ENCODE measurements around the gene SCRN2. TPM values are rescaled to one million over a fixed set of nuclear protein-coding genes. Genes with fewer than 3 reads are reported as not detected.

SCRN2 gene
- total and polyA plus RNA-seq, 4 experiments from 2014 or later = 15.7 to 30.5 (median 23.0) TPM

DNA sequence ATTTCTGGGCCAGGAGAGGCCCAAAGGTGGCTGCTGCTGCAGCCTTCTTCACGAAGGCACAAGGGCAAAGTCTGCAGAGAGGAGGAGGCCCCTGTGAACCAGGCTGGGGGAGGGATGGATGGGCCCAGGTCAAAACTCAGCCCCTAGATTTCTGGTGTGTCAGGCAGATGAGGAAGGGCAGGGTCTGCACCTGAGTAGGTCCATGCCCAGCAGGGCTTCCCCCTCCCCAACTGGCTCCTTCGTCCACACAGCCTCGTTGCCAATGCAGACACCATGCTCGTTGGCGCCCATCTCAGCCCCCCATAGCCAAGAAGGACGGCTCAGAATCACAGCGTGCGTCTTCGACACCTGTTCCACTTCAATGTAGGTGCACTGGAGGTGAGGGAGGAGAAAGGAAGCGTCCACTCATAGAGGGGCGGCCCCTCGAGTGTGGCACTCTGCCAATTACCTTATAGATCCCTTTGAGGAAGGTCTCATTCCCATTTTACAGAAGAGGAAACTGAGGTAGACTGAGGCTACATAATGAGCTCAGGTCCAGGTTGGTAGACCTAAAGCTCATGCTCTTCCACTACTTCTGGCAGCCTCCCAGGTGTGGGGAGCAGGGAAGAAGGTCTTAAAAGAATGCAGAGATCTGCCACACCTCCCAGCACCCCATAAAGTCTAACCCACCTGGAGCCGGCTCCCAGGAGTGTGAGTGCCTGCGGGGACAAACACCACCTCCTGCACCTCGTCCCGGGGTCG is 902 bp downstream of the SCRN2 start:
- peak overlapping the region; percentile 88 for H3K4me3 ChIP-seq (ENCODE audit: low read length in 2 of 2)
- peaks cover 5% of the 10 kb centered on the region for H3K36me3 ChIP-seq (ENCODE audit: insufficient read depth, low read length)
- H3K4me1 ChIP-seq (ENCODE audit: insufficient read depth, low read length) = peaks cover 35% of the 10 kb centered on the region
- no peak for DNase-seq
- peaks cover 11% of the 10 kb centered on the region for H3K27me3 ChIP-seq (ENCODE audit: insufficient read depth, low read length)
- H3K27ac Mint-ChIP-seq = peak overlapping the region in 5 of 7 donors; percentile 69 to 95 (median 79)
- H3K9me3 Mint-ChIP-seq = no peaks in the 10 kb centered on the region
- peaks cover 4 to 9% of the 10 kb centered on the region in 2 donors for H3K27me3 Mint-ChIP-seq
- ChIA-PET CTCF (ENCODE audit: partially characterized antibody) (interaction anchor here (1.3 to 20.5 kb wide), 11 partner anchors 10 to 177 kb away, joined by 4 to 562 read pairs (median 12); partner anchors contain the start of genes LRRC46, MRPL10, OSBPL7 and SP2), POLR2A (ENCODE audit: partially characterized antibody) (interaction anchor here (0.7 to 18.7 kb wide), 5 partner anchors 9 to 52 kb away, joined by 3 to 271 read pairs (median 19); partner anchors contain the start of genes LRRC46, MRPL10, OSBPL7 and SP2)
- H3K4me1 Mint-ChIP-seq = peaks cover 13 to 49% (median 36%) of the 10 kb centered on the region in 4 donors
- no peaks in the 10 kb centered on the region for H3K9me3 ChIP-seq (ENCODE audit: control insufficient read depth in 1 of 2, low read length in 2 of 2)
- H3K27ac ChIP-seq (ENCODE audit: low read depth, low read length) = peak overlapping the region; percentile 65
- peaks cover 0 to 3% of the 10 kb centered on the region in 2 donors for H3K36me3 Mint-ChIP-seq
- intact Hi-C loops (cut with micrococcal nuclease) = loop anchor here (1.0 to 2.0 kb wide), 2 partner anchors 9 to 63 kb away; partner anchors contain the start of genes LRRC46 and MRPL10
- peak overlapping the region; percentile 89 to 97 (median 93) for H3K4me3 Mint-ChIP-seq

DNA sequence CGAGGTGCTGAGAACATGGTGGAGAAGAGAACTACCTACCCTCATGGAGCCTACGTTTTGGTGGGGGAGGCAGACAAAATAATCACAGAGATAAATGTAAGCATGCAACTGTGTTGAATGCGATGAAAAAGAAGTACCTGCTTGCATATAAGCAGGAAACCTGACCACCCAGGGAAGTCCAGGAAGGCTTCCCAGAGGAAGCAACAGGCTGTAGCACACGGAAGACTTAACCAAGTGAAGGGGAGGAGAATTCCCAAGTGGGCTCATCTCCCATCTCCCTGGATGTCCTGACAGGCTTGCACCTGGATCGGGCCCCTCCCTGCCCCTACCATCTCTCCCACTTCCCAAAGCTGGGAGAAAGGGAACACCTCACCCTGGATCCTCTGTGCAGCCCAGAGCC is 2.0 kb downstream of the SCRN2 start:
- Histone ChIP-seq H3K27ac (ENCODE audit: low read depth, low read length) (no peak overlapping the region), H3K4me3 (ENCODE audit: low read length in 2 of 2) (no peak overlapping the region), H3K27me3 (ENCODE audit: insufficient read depth, low read length) (peaks cover 5% of the 10 kb centered on the region), H3K36me3 (ENCODE audit: insufficient read depth, low read length) (peaks cover 5% of the 10 kb centered on the region), H3K9me3 (ENCODE audit: control insufficient read depth in 1 of 2, low read length in 2 of 2) (no peaks in the 10 kb centered on the region), H3K4me1 (ENCODE audit: insufficient read depth, low read length) (peaks cover 46% of the 10 kb centered on the region)
- peaks cover 0 to 3% of the 10 kb centered on the region in 2 donors for H3K36me3 Mint-ChIP-seq
- no peaks in the 10 kb centered on the region for H3K9me3 Mint-ChIP-seq
- no peak overlapping the region for H3K27ac Mint-ChIP-seq
- DNase-seq = no peak
- ChIA-PET CTCF (ENCODE audit: partially characterized antibody) (interaction anchor here (2.6 to 20.5 kb wide), 2 partner anchors 9 to 48 kb away, joined by 31 to 562 read pairs; partner anchors contain the start of genes LRRC46, MRPL10 and SP2), POLR2A (ENCODE audit: partially characterized antibody) (interaction anchor here (3.1 to 18.7 kb wide), 2 partner anchors 8 to 53 kb away, joined by 55 to 271 read pairs; partner anchors contain the start of genes LRRC46, MRPL10 and SP2)
- H3K4me1 Mint-ChIP-seq = peaks cover 23 to 60% (median 47%) of the 10 kb centered on the region in 4 donors
- intact Hi-C loops (cut with micrococcal nuclease) = no loop called here
- peak overlapping the region in 5 of 8 donors; percentile 17 to 52 (median 25) for H3K4me3 Mint-ChIP-seq
- peaks cover 0 to 4% of the 10 kb centered on the region in 2 donors for H3K27me3 Mint-ChIP-seq

DNA sequence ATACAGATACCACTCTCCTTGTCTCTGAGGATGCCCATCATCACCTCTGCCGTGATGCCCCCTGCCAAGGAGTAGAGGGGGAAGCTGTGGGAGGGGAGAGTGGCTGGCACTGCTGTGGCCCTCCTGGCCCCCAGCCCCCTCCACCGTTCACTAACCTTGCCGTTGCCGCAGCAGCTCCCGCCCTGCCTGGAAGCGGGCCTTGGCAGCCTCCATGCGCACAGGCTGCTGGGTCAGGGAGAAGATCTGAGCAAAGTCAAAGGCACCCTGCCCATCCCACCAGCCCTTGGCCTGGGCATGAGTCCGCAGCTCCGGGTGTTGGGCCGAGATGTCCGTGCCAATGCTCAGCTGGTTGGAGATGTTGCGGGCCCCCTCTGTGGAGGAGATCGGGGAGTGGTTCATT is 2.4 kb downstream of the SCRN2 start:
- Mint-ChIP-seq H3K27me3 (peaks cover 0 to 4% of the 10 kb centered on the region in 2 donors), H3K27ac (no peak overlapping the region), H3K36me3 (peaks cover 0 to 3% of the 10 kb centered on the region in 2 donors), H3K4me3 (peak overlapping the region in 3 of 8 donors; percentile 20 to 52 (median 25)), H3K9me3 (peaks cover 0 to 2% (median 0%) of the 10 kb centered on the region in 8 donors), H3K4me1 (peaks cover 25 to 63% (median 50%) of the 10 kb centered on the region in 4 donors)
- DNase-seq = no peak
- POLR2A ChIA-PET (ENCODE audit: partially characterized antibody) = interaction anchor here (18.7 kb wide), 1 partner anchor 54 kb away, joined by 271 read pairs; the partner anchor contains the start of gene SP2
- Histone ChIP-seq H3K27me3 (ENCODE audit: insufficient read depth, low read length) (peaks cover under 1% of the 10 kb centered on the region), H3K4me1 (ENCODE audit: insufficient read depth, low read length) (peaks cover 50% of the 10 kb centered on the region), H3K4me3 (ENCODE audit: low read length in 2 of 2) (no peak overlapping the region), H3K27ac (ENCODE audit: low read depth, low read length) (no peak overlapping the region), H3K36me3 (ENCODE audit: insufficient read depth, low read length) (peaks cover 5% of the 10 kb centered on the region), H3K9me3 (ENCODE audit: control insufficient read depth in 1 of 2, low read length in 2 of 2) (no peaks in the 10 kb centered on the region)
- CTCF ChIA-PET (ENCODE audit: partially characterized antibody) = interaction anchor here (20.5 kb wide), 1 partner anchor 49 kb away, joined by 562 read pairs; the partner anchor contains the start of gene SP2
- intact Hi-C loops (cut with micrococcal nuclease) = no loop called here

DNA sequence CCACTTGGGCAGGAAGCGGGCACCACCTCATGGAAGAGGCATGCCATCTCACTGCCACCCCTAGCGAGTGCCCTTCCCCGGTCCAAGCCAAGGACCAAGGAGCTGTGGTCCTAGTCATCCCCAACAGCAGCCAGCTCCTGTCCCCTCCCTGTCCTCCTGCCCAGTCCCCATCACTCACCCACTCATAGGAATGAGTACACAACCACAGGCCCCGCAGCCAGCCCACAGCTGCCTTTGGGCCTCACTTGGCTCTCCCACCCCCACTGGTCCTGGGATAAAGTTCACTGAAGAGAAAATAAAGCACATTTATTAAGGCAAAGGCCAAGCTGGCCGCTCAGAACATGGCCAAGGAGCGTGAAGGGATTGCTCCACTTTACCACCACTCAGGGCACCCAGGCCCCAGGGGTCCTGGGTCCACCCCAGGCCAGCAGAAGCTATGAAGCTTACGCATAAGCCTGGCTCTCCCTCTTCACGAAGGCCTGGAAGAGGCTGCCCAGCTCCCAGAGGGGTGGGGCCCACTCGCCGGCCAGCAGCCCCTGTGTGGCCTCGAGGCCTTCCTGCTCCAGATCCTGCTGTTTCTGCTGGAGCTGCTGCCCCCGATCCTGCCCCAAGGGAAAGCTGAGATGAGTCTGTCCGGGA is 3.6 kb downstream of the SCRN2 start:
- peaks cover 5% of the 10 kb centered on the region for H3K36me3 ChIP-seq (ENCODE audit: insufficient read depth, low read length)
- Mint-ChIP-seq H3K4me3 (no peak overlapping the region), H3K27ac (no peak overlapping the region), H3K36me3 (peaks cover 0 to 3% of the 10 kb centered on the region in 2 donors), H3K27me3 (no peaks in the 10 kb centered on the region), H3K4me1 (peaks cover 25 to 59% (median 44%) of the 10 kb centered on the region in 4 donors), H3K9me3 (peaks cover 0 to 2% (median 0%) of the 10 kb centered on the region in 8 donors)
- intact Hi-C loops (cut with micrococcal nuclease) = no loop called here
- POLR2A ChIA-PET (ENCODE audit: partially characterized antibody) = interaction anchor here (0.7 to 18.7 kb wide), 2 partner anchors 48 to 55 kb away, joined by 3 to 271 read pairs; partner anchors contain the start of gene SP2
- CTCF ChIA-PET (ENCODE audit: partially characterized antibody) = interaction anchor here (1.2 to 20.5 kb wide), 2 partner anchors 16 to 50 kb away, joined by 3 to 562 read pairs; partner anchors contain the start of genes OSBPL7 and SP2
- no peaks in the 10 kb centered on the region for H3K27me3 ChIP-seq (ENCODE audit: insufficient read depth, low read length)
- no peaks in the 10 kb centered on the region for H3K9me3 ChIP-seq (ENCODE audit: control insufficient read depth in 1 of 2, low read length in 2 of 2)
- no peak overlapping the region for H3K4me3 ChIP-seq (ENCODE audit: low read length in 2 of 2)
- H3K4me1 ChIP-seq (ENCODE audit: insufficient read depth, low read length) = peaks cover 42% of the 10 kb centered on the region
- DNase-seq = no peak
- no peak overlapping the region for H3K27ac ChIP-seq (ENCODE audit: low read depth, low read length)

GRCh38 chr17:47836601-47837000 is 4.5 kb downstream of the SCRN2 start:
- CTCF ChIA-PET (ENCODE audit: partially characterized antibody) = interaction anchor here (1.2 to 20.5 kb wide), 2 partner anchors 15 to 51 kb away, joined by 3 to 562 read pairs; partner anchors contain the start of genes OSBPL7 and SP2
- peaks cover 44% of the 10 kb centered on the region for H3K4me1 ChIP-seq (ENCODE audit: insufficient read depth, low read length)
- H3K9me3 Mint-ChIP-seq = peaks cover 0 to 2% (median 0%) of the 10 kb centered on the region in 8 donors
- no peak overlapping the region for H3K4me3 ChIP-seq (ENCODE audit: low read length in 2 of 2)
- peaks cover 5% of the 10 kb centered on the region for H3K36me3 ChIP-seq (ENCODE audit: insufficient read depth, low read length)
- H3K9me3 ChIP-seq (ENCODE audit: control insufficient read depth in 1 of 2, low read length in 2 of 2) = no peaks in the 10 kb centered on the region
- H3K4me3 Mint-ChIP-seq = no peak overlapping the region
- H3K27ac ChIP-seq (ENCODE audit: low read depth, low read length) = no peak overlapping the region
- intact Hi-C loops (cut with micrococcal nuclease) = no loop called here
- no peaks in the 10 kb centered on the region for H3K27me3 Mint-ChIP-seq
- no peak overlapping the region for H3K27ac Mint-ChIP-seq
- POLR2A ChIA-PET (ENCODE audit: partially characterized antibody) = interaction anchor here (18.7 kb wide), 1 partner anchor 56 kb away, joined by 271 read pairs; the partner anchor contains the start of gene SP2
- peaks cover 27 to 58% (median 43%) of the 10 kb centered on the region in 4 donors for H3K4me1 Mint-ChIP-seq
- peaks cover 0 to 3% of the 10 kb centered on the region in 2 donors for H3K36me3 Mint-ChIP-seq
- no peaks in the 10 kb centered on the region for H3K27me3 ChIP-seq (ENCODE audit: insufficient read depth, low read length)
- DNase-seq = no peak

- Histone ChIP-seq H3K4me1 (ENCODE audit: insufficient read depth, low read length) (peaks cover 43% of the 10 kb centered on the region), H3K4me3 (ENCODE audit: low read length in 2 of 2) (no peak overlapping the region), H3K36me3 (ENCODE audit: insufficient read depth, low read length) (peaks cover 5% of the 10 kb centered on the region), H3K27me3 (ENCODE audit: insufficient read depth, low read length) (no peaks in the 10 kb centered on the region), H3K9me3 (ENCODE audit: control insufficient read depth in 1 of 2, low read length in 2 of 2) (no peaks in the 10 kb centered on the region), H3K27ac (ENCODE audit: low read depth, low read length) (no peak overlapping the region)
- Mint-ChIP-seq H3K4me1 (peaks cover 36 to 59% (median 41%) of the 10 kb centered on the region in 4 donors), H3K36me3 (peaks cover 0 to 14% of the 10 kb centered on the region in 2 donors), H3K9me3 (peaks cover 0 to 2% (median 0%) of the 10 kb centered on the region in 8 donors), H3K27me3 (no peaks in the 10 kb centered on the region), H3K27ac (peak overlapping the region; percentile 8 to 90 (median 56)), H3K4me3 (peak overlapping the region in 6 of 8 donors; percentile 30 to 69 (median 53))
- DNase-seq = no peak
- CTCF ChIA-PET (ENCODE audit: partially characterized antibody) = interaction anchor here (1.5 to 20.5 kb wide), 2 partner anchors 53 to 136 kb away, joined by 3 to 562 read pairs; partner anchors contain the start of genes CDK5RAP3 and SP2
- intact Hi-C loops (cut with micrococcal nuclease) = no loop called here
- POLR2A ChIA-PET (ENCODE audit: partially characterized antibody) = interaction anchor here (1.1 to 18.7 kb wide), 4 partner anchors 13 to 65 kb away, joined by 3 to 271 read pairs (median 7); partner anchors contain the start of genes OSBPL7, SP2 and SP6
Observed at GRCh38 chr17:47834756-47835155, 6.3 kb downstream of the SCRN2 start.

Measured in CD4-positive, alpha-beta memory T cell (primary cell).